Activated T-cell treated with anti-CD3 and anti-CD28 coated beads for 24 hours (primary cell): ENCODE data around the gene TFDP1.

ENCODE experiments used
- DNase-seq: peaks from one replicate; pipeline ENCODE4 v3.0.0-alpha.2; 2020; ENCODE audit warnings: low read depth

TFDP1 gene

DNA sequence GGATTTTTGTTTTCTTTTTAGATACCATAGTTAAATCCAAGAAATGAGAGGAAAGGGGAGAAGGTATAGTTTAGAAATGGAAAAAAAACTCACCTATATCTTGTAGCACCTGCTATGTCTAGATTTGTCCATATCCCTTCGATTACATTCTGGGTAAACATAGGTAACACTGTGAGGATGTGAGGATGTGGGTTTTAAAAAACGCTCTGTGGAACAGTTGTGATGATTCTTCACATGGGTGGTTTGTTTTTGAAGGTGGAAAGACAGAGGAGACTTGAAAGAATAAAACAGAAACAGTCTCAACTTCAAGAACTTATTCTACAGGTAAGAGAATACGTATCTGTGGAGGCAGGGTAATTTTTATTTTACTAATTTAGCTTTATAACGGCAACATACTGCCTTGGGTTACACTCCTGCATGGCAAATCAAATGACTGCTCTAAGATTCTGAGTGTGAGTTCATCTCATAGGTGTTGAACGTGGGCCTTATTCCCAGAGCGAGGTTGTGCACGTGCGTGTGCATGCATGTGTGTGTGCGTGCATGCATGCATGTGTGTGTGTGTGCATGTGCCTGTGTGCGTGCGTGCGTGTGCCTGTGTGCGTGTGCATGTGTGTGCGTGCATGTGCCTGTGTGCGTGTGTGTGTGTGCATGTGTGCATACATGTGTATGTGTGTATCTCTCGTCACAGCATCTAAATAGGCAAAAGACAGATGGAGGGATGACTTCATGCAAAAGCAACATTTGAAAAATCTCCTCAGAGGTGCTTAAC is 49.9 kb downstream of the TFDP1 start:
- DNase-seq: no peak

DNA sequence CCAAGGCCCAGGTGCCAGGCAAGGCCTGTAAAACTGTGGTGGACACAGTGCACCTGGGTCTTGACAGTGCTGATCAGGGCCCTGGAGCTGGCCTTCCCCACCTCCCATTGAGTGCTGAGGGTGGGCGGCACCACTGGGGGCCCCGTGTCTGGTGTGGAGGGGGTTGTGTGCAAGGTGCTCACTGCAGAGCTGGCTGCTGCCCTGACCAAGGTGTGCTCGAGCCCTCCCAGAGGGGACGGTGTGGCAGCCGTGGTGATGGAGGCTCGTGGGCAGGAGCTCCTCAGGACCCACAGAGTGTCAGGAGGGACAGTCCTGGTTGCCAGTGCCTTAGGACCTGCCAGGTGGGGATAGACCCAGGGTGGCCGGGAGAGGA is 50.5 kb downstream of the TFDP1 start:
- DNase-seq: no peak

DNA sequence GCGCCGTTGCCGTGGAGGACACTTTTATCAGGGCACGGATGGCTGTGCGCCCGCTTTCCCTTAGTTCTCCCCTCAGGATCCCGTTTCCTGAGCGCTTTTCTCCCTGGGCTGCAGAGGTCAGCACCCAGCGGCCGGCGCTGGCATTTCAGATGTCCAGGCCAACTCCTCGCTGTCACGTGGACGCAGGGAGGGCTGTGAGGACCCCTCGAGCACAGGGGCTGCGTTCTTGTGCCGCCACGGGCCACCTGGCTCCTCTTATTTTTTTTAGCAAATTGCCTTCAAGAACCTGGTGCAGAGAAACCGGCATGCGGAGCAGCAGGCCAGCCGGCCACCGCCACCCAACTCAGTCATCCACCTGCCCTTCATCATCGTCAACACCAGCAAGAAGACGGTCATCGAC is 51.2 kb downstream of the TFDP1 start:
- DNase-seq: no peak

DNA sequence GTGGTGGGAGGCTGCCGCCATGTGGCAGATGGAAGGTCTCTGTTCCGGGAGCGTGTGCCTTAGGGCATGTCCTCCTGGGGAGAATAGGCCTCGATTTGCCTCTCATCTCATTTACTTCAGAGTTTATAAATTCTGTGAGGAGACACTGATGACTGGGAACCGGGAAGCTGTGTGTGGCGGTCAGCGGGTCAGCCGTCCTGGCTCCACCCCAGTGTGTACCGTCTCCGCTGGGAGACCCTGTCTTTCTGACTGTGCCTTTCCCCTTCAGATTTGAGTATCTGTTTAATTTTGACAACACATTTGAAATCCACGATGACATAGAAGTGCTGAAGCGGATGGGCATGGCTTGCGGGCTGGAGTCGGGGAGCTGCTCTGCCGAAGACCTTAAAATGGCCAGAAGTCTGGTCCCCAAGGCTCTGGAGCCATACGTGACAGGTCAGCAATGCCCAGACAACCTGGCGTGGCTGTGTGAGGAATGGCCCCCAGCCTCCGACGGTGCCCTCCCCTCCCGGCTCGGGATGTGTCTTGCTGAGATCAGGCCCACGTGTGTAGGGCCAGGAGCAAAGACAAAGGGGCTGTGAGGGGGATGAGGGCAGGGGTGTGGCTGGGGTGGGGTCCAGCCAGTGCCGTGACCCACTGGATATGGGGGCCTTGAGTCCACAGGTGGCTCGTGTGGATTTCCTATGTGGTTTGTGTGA is 51.9 kb downstream of the TFDP1 start:
- no peak for DNase-seq

DNA sequence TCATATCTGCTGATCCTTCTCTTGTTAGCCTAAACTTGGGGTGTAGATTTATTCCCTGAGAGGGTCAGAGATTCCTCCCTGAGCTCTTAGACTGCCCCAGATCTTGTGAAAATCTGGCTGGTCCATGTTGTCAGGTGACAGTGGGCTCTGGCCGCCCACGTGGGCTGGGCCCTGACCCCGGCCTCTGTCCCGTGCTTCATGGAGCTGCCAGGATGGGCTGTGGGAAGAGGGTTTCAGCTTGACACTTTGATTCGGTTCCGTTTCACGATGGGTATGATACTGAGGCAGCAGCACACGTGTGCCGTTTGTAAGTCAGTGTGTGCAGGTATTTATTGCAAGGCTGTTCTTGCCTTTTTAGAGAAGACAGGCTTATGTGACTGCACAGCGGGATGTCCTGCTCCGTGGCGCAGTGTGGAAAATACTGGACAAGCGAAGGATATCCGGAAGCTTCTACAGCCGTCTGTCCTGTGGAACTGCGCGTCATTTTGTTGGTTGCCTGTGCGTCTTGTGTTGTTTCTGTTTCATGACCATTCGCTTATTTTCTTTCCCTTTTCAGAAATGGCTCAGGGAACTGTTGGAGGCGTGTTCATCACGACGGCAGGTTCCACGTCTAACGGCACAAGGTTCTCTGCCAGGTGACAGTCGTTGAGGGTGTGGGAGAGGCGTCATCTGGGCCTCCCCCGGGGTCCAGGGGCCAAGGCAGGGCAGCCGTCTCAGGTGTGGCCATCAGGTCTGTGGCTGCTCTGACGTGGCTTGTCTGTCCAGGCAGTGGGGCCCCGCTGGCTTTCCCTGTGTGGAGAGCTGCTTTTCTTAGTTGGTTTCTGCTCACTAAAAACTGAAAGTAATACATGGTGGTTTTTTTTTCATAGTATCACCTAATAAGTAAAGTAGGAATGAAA is 53.0 kb downstream of the TFDP1 start:
- no peak for DNase-seq

DNA sequence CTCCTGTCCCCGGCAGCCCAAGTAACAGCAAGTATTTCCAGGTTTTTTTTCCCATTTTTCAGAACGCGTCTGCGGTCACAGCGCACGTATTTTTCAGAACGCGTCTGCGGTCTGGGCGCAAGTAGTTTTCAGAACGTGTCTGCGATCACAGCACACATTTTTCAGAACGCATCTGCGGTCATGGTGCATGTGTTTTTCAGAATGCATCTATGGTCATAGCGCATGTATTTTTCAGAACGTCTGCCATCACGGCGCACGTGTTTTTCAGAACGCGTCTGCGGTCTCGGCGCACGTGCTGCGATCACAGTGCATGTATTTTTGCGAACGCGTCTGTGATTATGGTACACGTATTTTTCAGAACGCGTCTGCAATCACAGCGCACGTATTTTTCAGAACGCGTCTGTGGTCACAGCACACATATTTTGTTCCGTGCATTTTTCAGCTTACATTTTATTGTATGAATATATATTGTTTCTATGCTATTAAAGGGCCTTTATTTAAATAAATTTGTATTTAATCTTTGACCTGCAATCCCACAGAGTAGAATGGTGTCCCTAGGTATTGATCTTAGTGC is 53.7 kb downstream of the TFDP1 start:
- DNase-seq: no peak

DNA sequence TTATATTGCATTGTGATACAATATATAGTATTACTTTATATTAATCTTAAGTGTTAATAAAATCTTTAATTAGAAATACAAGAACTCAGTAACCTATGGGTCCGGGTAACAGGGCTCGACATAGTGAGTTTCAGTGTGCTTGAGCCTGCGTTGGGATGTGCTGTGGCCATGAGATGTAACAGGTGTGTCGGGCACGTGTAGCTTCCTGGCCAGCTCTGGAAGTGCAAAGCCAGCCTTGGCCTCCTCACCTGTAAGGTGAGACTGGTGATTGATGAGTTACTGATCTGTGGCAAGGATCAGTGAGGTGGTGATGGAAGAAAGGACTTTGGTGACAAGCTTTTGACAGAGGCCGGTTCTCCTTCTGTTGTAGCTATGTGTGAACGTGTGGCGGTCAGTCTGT is 54.3 kb downstream of the TFDP1 start:
- no peak for DNase-seq

DNA sequence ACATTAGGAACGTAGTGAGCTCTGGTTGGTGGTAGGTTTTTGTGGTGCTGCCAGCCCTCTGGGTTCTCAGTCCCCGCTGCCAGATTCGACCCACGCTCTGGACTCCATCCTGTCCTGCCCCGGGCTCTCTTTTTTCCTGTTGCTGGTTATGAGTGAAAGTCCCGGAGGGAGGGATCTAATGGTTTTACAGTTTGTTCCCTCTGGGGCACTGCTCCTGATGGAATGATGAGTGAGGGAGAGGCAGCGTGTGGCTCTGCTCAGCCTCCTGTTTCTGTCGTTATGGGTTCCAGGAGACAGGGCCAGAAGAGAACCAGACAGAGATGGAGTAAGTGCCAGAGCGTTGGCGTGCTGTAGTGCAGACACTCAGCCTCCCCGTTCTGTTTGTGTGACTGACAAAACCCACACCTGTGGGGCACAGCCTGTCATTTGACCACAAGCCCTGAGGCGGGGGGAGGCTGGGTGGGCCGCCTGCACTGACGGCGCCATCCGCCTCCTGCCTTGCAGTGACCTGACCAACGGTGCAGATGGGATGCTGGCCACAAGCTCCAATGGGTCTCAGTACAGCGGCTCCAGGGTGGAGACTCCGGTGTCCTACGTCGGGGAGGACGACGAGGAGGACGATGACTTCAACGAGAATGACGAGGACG is 55.2 kb downstream of the TFDP1 start:
- DNase-seq: no peak

DNA sequence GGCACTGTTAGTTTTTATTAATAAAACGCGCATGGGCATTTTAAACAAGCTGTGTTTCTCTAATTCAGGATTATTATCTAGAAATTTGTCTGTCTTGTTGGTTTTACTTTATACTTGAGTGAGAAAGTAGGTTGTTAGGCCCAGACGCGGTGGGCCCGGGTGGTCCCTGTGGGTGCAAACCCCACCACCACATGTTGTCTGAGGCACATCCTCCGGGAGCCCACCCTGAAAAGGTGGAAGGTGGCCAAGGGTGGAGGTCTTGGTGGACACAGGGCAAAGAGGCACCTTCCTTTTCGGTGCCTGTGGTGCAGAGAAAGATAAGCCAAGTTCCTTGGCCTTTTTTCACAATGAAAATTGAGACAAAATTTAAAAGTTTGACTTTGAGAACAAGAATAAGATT is 56.9 kb downstream of the TFDP1 start:
- no peak for DNase-seq

DNA sequence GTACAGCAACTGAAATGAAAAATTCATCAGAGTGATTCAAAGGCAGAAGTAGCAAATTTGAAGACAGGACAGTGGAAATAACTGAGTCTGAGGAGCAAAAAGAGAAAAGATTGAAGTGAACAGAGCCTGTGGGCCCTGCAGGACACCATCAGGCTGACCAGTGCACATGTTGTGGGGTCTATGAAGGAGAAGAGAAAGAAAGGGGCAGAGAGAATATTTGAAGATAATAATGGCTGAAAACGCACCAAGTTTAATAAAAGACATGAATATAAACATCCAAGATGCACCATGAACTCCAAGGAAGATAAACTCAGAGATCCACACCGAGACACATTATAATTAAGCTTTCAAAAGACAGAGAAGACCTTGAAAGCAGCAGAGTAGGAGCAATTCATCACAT is 58.0 kb downstream of the TFDP1 start:
- DNase-seq: no peak

DNA sequence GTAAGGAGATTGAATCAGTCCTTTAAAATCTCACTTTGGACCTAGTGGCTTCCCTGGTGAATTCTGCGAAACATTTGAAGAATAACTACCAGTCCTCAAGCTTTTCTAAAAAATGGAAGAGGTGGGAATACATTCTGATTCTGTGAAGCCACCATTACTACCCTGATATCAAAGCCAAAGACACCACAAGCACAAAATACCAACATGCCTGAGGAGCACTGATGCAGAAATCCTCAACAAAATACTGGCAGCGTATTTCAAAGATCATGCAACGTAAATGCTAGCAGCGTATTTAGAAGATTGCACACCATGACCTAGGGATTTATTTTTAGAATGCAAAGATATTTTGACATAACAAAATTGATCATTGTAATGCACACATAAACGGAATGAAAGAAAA is 59.0 kb downstream of the TFDP1 start:
- no peak for DNase-seq

DNA sequence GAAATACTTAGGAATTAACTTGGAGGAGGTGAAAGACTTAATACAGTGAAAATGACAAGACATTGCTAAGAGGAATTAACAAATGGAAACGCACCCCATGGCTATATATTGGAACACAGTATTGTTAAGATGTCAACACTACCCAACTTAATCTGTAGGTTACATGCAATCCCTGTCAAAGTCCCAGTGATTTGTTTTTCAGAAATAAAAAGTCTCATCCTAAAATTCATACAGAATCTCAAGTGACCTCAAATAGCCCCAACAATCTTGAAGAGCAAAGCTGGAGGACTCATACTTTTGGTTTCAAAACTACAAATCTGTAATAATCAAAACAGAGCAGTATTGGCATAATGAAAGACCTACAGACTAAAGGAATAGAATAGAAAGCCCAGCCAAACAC is 60.2 kb downstream of the TFDP1 start:
- no peak for DNase-seq

DNA sequence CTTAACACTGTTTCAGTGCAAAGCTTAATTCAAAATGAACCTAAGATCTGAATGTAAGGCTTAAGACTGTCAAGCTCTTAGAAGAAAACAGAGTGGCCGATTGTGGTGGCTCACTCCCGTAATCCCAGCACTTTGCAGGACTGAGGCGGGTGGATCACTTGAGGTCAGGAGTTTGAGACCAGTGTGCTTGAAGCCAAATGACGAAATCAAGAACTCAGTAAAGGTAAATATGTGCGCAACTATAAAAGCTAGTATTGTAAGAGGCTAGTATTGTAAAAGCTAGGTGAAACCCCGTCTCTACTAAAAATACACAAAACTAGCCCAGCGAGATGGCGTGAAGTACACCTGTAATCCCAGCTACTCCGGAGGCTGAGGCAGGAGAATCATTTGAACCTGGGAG is 60.8 kb downstream of the TFDP1 start:
- DNase-seq: no peak

DNA sequence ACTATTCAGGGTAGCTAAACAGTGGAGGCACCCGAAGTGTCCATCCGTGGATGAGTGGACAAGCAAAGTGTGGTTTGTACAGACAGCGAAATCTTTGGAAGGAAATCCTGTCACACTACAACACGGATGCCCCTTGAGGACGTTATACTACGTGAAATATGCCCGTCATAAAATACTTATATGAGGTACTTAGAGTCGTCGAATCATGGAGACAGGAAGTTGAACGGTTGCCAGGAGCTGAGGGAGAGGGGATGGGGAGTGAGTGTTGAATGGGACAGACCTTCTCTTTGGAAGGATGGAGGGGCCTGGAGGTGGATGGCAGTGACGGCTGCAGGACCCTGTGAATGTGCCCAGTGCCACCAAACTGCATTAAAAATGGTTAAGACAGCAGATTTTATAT is 61.8 kb downstream of the TFDP1 start:
- no peak for DNase-seq

DNA sequence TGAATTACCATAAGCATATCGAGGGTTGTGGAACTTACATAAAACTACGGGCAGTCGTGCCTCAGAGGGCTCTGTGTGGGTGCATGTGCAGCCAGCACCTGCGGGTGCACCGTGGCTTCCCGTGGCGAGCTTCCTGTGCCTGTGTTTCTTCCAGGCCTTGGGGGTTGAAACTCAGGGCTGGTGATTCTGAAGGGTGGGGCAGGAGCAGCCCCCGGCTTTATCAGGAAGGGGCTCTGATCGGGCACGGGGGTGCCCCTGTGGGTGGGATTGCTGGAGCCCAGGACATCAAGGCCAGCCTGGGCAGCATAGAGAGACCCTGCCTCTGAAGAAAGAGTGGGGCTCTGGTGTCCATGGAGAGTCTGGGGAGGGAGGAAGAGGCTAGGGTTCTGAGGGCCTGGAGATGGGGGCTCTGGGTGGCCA is 62.4 kb downstream of the TFDP1 start:
- DNase-seq: no peak

DNA sequence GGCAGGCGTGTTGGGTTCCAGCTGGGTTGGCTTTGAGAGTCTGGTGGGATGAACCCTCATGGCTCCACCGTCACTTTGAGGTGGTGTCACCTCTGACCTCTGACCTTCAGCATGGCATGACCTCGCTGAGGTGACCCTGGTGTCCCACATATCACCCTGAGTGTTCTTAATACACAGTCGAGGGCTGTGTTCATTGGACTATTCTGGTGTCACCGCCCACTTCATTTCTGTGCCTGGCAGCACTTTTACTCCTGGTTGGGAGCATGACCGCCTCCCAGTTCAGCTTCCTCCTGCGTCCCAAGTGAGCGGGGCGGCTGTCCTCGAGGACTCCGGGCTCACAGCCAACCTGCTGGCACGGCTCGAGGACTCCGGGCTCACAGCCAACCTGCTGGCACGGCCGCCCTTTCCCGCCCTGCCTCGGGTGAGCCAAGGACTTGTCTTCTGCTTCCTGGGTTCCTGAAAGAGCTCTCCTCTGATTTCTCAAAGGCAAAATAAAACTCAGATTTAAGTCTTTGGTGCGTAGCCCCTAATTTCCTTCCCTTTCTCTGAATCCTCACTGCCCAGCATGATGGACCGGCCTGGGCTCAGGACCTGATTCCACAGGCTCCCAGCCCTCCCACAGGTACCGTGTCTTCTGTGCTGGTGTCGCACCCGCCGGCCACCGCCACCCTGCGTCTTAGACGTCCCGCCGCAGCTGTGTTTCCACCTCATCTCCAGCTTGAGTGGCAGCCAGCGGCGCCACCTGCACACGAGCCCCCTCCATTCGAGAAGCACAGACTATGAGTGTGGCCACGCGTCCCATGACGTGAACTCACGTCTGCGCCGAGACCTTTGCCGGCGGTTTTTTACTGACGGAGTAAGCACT is 63.0 kb downstream of the TFDP1 start:
- no peak for DNase-seq

DNA sequence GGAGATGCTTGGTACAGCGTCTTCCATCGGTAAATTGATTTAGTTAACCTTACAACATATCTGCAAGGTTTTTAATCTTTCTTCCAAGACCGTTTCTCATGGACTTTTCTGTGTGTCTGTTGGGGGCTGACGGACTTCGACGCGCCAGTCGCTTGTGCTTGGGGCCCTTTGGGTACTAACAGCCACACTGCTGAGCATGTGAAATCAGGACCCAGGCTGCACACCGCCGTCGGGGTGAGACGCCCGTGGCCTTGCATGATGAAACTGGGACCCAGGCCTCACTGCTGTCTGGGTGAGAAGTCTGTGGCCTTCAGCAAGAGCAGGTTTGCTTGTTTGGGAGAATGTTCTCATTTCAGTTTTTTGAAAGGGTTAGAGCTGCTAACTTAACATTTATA is 63.7 kb downstream of the TFDP1 start:
- DNase-seq: no peak

DNA sequence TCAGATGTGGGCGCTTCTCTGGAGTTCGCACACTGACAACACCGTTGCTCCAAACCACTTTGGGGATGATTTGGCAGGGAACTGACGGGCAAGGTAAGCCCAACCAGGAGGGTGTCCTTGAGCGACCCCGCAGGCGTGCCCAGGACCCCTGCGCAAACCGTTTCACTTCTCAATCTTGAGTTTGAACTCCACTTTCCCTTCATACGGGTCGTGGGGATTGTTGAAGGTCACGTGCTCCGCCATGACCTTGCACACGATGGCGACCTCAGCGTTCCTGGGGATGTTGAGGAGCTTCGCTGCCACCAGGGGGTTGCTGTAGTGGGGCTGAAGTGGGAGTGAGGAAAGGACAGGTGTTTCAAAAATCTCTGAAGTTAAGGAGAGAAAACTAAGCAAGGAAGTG is 64.7 kb downstream of the TFDP1 start:
- no peak for DNase-seq

DNA sequence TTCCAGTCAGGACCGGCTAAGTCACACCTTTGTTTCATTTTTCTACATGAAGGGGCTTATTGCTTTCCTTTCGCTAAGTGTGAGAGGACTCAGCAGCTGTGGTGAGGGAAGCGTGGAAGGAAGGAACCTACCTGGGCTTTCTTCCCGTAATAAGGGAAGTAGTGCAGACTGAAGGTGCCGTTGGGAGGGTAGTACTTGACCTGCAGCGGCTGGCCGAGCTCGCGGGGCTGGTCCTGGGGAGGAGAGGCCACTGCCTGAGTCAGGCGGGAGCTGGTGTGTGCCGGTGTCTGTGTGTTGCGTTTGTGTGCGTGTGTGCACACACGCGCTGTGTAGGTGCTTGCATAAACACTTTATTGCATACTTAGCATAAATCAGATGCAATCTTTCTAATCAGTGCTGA is 65.7 kb downstream of the TFDP1 start:
- no peak for DNase-seq

DNA sequence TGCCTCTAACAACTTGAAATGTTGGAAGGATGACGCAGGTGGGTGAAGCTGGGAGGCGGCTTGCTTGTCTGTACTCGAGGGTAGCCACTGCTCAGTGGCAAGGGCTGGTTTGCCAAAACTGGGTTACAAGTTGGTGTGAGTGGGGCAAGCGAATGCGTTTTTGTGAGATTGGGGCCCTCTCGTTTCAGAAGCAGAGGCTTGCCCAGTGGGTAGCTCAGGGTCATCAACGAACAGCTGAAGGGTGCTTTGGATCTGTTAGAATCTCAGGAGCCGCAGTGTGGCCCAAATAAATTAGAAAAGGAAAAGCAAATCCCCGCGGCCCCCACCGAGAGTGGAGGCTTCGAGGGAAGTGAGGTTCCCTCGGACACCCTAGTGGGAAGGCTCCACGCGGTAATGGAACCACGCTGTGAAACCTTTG is 66.2 kb downstream of the TFDP1 start:
- no peak for DNase-seq
